HG02884 (cell line): ENCODE data around the gene DGKB.

Experiments used
- ATAC-seq: cut with Tn5 transposase; IDR thresholded peaks from one replicate; pipeline ENCODE4 v1.9.1; 2021; ENCODE audit warnings: mild to moderate bottlenecking, moderate library complexity; ENCODE audit not compliant: unreplicated experiment

Gene DGKB

DNA sequence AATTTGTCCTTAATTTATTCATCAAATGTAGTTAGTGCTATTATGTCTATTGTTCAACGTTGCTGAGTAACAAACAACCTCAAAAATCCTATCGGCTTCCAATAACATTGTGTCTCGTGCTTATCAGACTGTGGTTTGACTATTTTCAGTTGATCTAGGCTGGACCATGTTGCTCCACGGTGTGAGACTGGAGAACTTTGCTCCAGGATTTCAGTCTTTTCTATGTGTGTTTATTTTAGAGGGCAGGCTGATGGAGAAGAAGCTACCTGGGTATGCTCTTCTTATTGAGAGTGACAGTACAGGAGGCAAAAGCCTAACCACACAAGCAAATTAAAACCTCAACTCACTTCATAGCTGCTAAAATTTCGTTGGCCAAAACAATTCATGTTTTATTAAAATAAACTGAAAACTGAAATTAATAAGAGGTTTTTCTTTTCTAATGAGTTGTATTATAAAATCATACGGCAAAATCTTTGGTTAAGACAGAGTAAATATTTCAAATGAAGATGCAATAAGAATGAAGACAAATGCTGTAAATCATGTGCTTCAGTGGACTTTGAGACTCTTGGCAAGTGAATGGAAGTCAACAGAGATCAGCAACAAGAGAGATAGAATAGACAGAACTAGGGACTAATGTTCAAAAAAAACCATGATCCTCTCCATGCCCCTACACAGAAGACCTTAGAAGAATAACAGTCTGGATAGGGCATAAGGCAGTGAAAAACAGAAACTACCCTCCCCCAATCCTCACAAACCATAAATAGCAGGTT, 495.1 kb downstream of the DGKB start:
- no peak for ATAC-seq

GRCh38 chr7:14403587-14403986, 499.0 kb downstream of the DGKB start:
- no peak for ATAC-seq

GRCh38 chr7:14400271-14400670, 502.3 kb downstream of the DGKB start:
- ATAC-seq: no peak

DNA sequence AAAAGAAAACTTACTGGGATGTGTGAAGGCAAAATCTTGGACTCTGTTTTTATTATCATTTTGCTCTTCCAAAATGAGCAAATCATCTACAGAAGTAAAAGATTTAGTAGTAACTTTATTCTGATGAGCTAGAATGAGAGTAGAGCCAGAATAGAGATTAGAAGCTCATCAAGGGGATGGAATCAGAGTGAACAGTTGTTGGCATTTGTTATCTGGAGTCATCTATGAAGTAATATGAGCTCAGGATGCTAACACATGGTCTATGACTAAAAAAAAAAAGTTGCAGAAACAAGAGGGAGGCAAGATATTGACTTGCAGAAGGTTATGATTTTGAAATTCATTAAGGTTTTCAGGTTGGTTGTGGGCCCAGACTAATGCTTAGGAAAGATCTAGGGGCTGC, 504.0 kb downstream of the DGKB start:
- no peak for ATAC-seq

GRCh38 chr7:14395860-14396259, 506.7 kb downstream of the DGKB start:
- no peak for ATAC-seq

DNA sequence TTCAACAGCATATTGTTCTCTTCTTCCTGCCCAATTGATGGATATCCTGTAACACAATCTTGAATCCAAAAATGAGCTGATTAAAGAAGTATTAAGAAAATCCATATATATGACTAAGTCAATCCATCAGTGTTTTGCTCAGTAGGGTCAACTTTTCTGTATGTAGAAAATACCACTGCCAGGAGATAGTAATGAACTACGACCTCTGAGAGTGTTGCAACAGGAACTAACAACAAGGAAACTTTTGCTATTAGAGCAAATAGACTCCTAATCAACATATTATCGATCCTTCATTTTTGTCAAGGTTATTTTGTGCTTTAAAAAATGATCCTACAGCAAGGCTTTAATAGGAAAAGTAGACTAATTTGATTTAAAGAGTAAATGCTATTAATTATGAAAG, 507.8 kb downstream of the DGKB start:
- no peak for ATAC-seq

GRCh38 chr7:14389595-14389994, 513.0 kb downstream of the DGKB start:
- no peak for ATAC-seq

DNA sequence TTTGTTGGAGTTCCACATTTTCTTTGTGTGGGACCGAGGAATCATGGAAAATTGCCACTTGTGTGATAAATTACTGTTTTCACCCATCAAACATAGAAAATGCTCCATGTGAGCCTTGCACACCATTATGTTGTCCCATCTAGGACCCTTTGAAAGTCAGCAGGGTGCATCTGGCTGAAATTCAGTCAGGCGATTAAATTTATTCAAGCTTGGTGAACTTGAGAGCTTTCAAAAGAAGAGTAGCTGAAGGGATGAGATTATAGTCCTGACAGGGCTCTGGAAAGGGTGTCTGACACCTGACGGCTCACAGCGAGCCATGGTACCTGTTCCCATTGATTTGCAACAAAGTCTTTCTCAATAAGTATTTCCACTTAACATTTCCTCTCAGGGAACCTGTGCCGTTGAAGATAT, 513.4 kb downstream of the DGKB start:
- no peak for ATAC-seq

DNA sequence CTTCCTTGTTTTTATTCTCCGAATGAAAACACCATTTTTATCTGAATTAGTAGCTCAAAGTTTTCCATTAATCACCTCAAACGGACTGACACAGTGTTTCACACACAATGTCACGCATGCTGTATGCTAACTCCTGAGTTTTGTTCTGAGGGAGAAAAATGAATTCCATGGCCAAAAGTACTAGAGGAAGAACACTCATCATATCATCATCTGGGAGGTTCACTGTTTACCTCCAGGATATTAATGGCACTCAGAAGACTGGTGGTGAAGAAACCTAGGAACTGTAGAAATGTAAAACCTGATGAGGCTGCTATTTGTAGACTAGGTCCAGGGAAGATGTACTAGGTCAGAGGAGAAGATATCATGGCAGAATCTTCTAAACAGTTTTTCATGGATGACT, 517.5 kb downstream of the DGKB start:
- no peak for ATAC-seq

DNA sequence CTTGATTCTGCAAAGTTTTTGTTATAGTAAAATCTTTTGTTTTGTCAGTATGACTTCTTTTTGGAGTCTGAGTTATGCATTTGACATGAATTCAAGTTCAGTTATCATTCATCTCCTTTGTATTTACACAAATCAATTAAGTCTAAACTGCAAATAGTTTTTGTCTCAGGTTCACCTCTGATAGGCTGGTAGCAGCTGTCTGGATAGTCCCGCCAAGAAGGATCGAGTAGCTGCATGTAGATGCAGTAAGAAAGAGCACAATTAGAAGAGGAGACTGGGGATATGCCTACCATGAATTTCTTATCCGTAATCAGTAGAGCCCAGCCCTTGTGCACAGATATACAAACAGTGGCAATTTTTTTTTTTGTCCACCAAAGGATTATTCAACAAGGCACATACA, 520.6 kb downstream of the DGKB start:
- ATAC-seq: no peak

- ATAC-seq: no peak
Measured at GRCh38 chr7:14381306-14381705, 521.2 kb downstream of the DGKB start.

DNA sequence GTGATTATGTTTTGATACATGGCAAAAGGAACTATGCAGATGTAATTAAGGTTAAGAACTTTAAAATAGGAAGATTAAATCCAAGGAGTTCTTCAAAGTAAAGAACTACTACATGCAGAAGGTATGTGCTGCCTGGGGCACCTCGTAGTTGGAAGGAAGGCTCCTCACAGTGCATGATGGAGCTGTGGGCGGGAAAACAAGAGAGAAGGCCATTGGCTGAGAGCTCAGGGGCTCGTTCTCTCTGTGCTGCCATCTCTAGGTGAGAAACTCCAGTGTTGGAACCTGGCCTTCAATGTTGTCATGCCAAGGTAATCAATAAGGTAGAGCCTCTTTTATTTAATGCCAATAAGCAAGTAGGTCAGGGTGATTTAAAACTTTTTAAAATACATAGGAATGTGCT, 521.7 kb downstream of the DGKB start:
- no peak for ATAC-seq

GRCh38 chr7:14377646-14378266, 524.8 kb downstream of the DGKB start:
- ATAC-seq: no peak

DNA sequence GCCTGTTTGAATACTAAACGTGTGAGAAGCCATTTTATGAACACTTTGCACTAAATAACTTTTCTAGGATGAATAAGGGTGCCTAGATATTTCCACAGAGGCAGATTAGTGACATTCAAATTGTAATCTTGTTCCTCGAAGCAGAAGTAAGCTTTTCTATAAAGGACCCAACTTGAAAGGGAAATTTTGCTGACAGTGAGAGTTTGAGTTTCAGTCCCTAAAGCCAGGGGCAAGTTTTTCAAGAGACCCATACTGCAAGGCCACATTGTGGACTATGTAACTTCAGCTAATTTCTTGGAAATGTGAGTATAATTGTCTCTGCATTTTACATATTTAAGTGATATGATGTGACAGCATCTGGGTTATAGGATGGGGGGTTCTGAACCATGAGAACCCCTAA, 525.8 kb downstream of the DGKB start:
- ATAC-seq: no peak

- ATAC-seq: no peak
Measured at GRCh38 chr7:14375998-14376397, 526.6 kb downstream of the DGKB start.

DNA sequence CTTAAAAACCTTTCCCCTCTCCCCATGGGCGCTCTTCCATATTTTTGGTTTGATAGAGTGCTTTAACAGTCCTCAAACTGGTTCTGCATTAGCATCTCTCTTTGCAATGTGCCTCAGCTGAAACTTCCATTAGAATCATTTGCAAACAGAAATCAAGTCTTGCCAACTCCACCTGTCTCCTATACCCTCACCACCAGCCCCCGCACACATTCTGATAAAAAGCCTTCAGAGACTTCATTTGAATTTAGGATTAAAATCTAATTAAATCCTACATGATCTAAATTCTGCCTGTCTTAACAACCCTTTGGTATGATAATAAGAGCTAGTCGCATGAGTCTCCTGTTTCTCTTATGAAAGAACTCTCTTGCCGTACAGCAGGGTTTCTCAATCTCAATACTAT, 528.2 kb downstream of the DGKB start:
- ATAC-seq: no peak

GRCh38 chr7:14368285-14368684, 534.3 kb downstream of the DGKB start:
- ATAC-seq: no peak

- no peak for ATAC-seq
Measured at GRCh38 chr7:14351167-14351566, 551.4 kb downstream of the DGKB start.

GRCh38 chr7:14341200-14341775, 561.3 kb downstream of the DGKB start:
- no peak for ATAC-seq

DNA sequence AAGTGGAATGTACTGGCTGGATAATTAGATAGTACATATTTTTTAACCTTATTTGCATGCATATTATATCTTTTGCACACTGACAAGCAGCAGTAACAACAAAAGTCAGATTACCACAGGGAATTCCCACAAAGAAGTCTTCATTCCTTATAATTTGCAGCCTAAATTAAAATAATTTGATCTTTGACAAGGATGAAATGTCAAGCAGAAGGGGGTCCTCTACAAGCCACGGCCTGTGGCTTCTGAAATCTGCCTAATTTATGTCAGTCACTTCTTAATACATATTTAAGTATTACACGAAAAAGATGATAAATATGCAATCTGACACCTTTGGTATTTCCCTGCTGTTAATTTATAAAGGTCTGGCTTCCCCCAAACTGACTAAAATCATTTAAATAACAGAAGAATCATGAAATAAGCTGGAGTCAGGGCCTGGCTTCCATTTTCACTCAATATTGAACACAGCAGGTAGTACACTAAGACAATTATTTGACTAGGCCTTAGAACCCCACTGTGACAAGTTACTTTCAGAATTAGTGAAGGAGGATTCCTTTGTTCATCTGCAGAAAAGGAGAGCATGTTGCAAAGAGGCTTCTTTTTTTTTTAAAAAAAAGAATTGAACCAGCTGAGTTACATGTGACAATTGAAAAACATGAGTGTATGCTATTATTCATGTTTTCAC, 562.0 kb downstream of the DGKB start:
- ATAC-seq: no peak

GRCh38 chr7:14339861-14340260, 562.7 kb downstream of the DGKB start:
- ATAC-seq: no peak

DNA sequence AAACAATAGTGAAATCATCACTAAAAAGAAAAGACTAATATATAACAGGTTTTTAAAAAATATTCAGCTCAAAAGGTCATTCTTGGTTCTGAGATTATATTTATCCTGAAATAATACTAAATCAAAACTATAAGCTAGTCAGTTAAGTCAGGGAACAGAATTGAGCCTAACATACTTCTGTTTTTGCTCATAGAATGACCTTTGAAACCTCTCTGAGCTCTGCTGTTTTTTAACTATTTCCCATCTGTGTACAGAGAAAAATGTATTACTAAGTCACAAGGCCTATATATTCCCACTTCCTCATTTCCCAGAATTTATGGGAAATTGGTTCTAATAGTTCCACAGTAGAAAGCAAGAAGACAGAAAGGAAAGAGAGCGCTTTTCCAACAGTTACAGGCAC, 566.3 kb downstream of the DGKB start:
- no peak for ATAC-seq
